Brain microvascular endothelial cell (primary cell): ENCODE measurements around the gene MGAT5B.

Source experiments
- DNase-seq: peaks from one replicate; pipeline ENCODE4 v3.0.0-alpha.2; 2020
- H3K27ac ChIP-seq: fragments of 250-450 bp; sonication (Bioruptor Pico); 2 replicates; pipeline ENCODE4 v1.5.1; 2020; ENCODE audit warnings: mild to moderate bottlenecking, moderate library complexity
- H3K27me3 ChIP-seq: fragments of 250-450 bp; sonication (Bioruptor Pico); replicated peaks from 2 replicates; pipeline ENCODE4 v1.5.1; 2020; ENCODE audit warnings: mild to moderate bottlenecking
- H3K36me3 ChIP-seq: fragments of 250-450 bp; sonication (Bioruptor Pico); replicated peaks from 2 replicates; pipeline ENCODE4 v1.5.1; 2020; ENCODE audit warnings: mild to moderate bottlenecking
- H3K4me3 ChIP-seq: 2 replicates; pipeline ENCODE4 v1.5.1; 2011; ENCODE audit warnings: low read depth, mild to moderate bottlenecking, control low read depth, low read length, moderate library complexity
- in situ Hi-C: cut with HindIII; loops from 2 replicates; pipeline ENCODE4 v1.10.0; 2017; ENCODE audit warnings: low sequenced_read_pairs, low pct_ligation_motif_present
- TF ChIP-seq, protein P1 (sequence below): IDR thresholded peaks from 2 replicates; pipeline ENCODE4 v1.5.1; 2011; ENCODE audit warnings: low read depth, mild to moderate bottlenecking, moderate library complexity, low read length, control low read depth, inconsistent platforms; ENCODE audit errors: missing control alignments

The MGAT5B gene

DNA sequence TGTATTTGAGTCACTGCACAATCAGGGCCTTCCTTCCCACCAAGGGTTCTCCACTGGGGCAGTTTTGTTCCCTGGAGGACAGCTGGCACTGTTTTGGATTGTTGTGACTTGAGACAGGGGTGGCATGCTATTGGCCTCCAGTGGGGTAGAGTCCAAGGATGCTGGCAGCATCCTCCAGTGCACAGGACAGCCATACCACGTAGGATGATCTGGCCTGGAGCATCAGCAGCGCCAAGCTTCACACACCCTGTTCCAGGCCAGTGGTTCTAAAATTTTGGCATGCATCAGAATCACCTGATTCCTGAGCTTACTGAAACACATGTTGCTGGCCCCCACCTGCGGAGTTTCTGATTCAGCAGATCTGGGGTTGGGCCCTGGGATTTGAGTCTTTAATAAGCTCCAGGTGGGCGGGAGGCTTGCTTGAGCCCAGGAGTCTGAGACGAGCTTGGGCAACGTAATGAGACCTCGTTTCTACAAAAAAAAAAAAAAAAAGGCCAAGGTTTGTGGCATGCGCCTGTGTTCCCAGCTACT, 83.2 kb downstream of the MGAT5B start:
- Histone ChIP-seq H3K27me3 (no peaks in the 10 kb centered on the region), H3K36me3 (no peaks in the 10 kb centered on the region), H3K4me3 (no peak overlapping the region), H3K27ac (no peak overlapping the region)
- in situ Hi-C loops, result no loop called here
- no peak for DNase-seq
- TF ChIP-seq, protein P1, sequence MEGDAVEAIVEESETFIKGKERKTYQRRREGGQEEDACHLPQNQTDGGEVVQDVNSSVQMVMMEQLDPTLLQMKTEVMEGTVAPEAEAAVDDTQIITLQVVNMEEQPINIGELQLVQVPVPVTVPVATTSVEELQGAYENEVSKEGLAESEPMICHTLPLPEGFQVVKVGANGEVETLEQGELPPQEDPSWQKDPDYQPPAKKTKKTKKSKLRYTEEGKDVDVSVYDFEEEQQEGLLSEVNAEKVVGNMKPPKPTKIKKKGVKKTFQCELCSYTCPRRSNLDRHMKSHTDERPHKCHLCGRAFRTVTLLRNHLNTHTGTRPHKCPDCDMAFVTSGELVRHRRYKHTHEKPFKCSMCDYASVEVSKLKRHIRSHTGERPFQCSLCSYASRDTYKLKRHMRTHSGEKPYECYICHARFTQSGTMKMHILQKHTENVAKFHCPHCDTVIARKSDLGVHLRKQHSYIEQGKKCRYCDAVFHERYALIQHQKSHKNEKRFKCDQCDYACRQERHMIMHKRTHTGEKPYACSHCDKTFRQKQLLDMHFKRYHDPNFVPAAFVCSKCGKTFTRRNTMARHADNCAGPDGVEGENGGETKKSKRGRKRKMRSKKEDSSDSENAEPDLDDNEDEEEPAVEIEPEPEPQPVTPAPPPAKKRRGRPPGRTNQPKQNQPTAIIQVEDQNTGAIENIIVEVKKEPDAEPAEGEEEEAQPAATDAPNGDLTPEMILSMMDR, result no peak

DNA sequence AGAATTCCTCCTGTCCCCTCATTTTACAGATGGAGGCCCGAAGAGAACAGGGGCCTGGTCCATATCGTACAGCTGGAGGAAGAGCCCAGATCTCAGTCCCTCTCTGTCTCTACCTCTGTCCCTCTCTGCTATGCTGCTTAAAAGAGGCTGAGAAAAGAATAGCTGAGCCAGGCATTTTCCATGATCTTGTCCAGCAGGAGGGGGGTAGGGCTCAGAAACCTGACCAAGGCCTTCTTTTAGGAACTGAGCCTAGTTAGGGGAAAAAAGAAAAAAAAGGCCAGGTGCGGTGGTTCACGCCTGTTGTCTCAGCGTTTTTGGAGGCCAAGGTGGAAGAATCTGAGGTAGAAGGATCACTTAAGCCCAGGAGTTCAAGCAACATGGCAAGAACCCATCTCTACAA, 84.2 kb downstream of the MGAT5B start:
- no peaks in the 10 kb centered on the region for H3K27me3 ChIP-seq
- in situ Hi-C loops, result no loop called here
- no peak for DNase-seq
- no peak overlapping the region for H3K27ac ChIP-seq
- no peaks in the 10 kb centered on the region for H3K36me3 ChIP-seq
- TF ChIP-seq, protein P1, result no peak
- no peak overlapping the region for H3K4me3 ChIP-seq

DNA sequence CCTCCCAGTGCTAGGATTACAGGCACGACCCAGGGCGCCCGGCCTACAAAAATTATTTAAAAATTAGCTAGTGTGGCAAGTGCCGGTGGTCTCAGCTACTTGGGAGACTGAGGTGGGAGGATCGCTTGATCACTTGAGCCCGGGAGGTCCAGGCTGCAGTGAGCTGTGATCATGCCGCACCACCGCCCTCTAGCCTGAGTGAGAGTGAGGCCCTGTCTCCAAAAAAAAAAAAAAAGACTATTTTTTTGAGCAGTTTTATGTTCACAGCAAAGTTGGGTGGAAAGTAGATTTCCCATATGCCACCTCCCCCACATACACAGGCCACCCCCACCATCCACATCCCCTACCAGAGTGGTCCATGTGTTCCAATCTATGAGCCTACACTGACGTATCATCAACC, 84.9 kb downstream of the MGAT5B start:
- DNase-seq, result no peak
- in situ Hi-C loops, result no loop called here
- H3K4me3 ChIP-seq, result no peak overlapping the region

DNA sequence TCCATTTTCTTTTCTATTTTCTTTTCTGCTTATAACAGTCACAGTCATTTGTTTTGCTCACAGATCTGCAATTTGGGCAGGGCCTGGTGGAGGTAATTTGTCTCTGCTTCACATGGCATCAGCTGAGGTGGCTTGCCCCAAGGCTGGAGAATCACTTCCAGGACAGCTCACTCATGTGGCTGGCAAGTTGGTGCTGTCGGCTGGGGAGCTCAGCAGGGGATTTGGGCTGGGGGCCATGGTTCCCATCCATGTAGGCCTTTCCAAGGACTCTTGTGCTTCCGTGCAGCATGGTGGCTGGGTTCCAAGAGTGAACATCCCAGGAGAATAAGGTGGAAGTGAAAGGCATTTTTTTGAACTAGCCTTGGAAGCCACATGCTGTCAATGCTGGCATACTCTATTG, 85.7 kb downstream of the MGAT5B start:
- H3K36me3 ChIP-seq, result no peaks in the 10 kb centered on the region
- H3K4me3 ChIP-seq, result no peak overlapping the region
- TF ChIP-seq, protein P1, result no peak
- H3K27ac ChIP-seq, result no peak overlapping the region
- no peaks in the 10 kb centered on the region for H3K27me3 ChIP-seq
- in situ Hi-C loops, result no loop called here
- no peak for DNase-seq

More for the DNA sequence above, 84.9 kb downstream of the MGAT5B start:
- Histone ChIP-seq H3K27ac (no peak overlapping the region), H3K36me3 (no peaks in the 10 kb centered on the region), H3K27me3 (no peaks in the 10 kb centered on the region)
- TF ChIP-seq, protein P1, result no peak

DNA sequence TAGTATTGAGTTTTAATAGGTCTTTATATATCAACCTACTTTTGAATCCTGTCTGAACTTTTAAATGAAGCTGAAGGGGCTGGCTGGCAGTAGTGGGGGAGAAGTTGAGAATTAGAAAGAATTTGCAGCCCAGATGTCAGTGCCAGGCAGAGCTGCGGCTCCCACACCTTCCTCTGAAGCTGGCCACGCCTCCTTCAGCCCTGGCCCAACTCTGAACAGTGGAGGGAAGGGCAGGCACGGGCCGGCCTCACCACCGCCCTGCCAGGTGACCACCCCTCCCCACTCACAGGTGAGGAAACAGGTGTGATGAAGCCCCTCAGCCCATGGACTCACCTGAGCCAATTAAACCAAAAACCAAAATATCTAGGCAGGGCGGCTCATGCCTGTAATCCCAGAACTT, 87.0 kb downstream of the MGAT5B start:
- H3K4me3 ChIP-seq, result no peak overlapping the region
- in situ Hi-C loops, result no loop called here
- no peaks in the 10 kb centered on the region for H3K27me3 ChIP-seq
- no peak overlapping the region for H3K27ac ChIP-seq
- no peak for DNase-seq
- TF ChIP-seq, protein P1, result no peak
- no peaks in the 10 kb centered on the region for H3K36me3 ChIP-seq

DNA sequence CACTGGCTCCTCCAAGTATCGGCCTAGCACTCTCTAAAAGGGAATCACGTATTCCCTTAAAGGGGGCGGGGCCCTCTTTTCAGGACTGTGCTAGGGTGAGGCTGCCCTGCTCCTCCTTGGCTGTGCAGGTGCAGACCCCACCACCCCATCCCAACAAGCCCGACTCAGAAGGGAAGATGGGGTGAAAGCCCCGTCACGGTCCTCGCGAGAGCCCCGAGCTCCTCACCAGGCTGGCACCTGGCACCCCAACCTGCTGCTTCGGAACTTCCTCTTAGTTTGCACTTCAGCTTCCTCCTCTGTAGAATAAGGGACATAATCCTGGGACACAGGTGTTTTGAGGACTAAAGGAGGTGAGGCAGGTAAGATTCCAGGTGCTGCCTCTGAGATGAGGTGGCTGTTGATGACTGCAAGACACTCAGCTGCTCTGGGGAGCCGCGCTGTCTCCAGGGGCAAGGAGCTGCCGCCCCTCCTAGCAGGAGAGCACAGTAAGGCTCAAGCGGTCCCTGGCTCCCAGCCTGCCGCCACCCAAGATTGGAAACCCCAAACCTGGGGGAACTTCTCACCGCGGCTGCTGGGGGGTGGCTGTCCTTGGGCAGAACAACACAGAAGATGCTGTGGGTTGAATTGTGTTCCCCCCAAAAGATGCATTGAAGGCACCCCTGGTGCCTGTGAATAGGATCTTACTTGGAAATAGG, 88.8 kb downstream of the MGAT5B start:
- Histone ChIP-seq H3K27ac (no peak overlapping the region), H3K4me3 (no peak overlapping the region), H3K27me3 (no peaks in the 10 kb centered on the region), H3K36me3 (no peaks in the 10 kb centered on the region)
- DNase-seq, result no peak
- in situ Hi-C loops, result no loop called here
- TF ChIP-seq, protein P1, result no peak
